Glutamatergic neuron (in vitro differentiated cells): Measurements from ENCODE around the gene CELSR2. TPM values are rescaled to one million over a fixed set of nuclear protein-coding genes. Genes with fewer than 3 reads are reported as not detected.

Experiments
- DNase-seq: peaks from one replicate; pipeline ENCODE4 v3.0.0; 2022
- H3K27ac Mint-ChIP-seq: one replicate; pipeline ENCODE4 v1.8.0; 2020; ENCODE audit warnings: mild to moderate bottlenecking, mixed read lengths, inconsistent platforms; ENCODE audit not compliant: unreplicated experiment
- H3K27me3 Mint-ChIP-seq: one replicate; pipeline ENCODE4 v1.8.0; 2020; ENCODE audit warnings: mild to moderate bottlenecking, moderate library complexity, mixed read lengths, inconsistent platforms; ENCODE audit not compliant: unreplicated experiment
- H3K36me3 Mint-ChIP-seq: one replicate; pipeline ENCODE4 v1.8.0; 2020; ENCODE audit warnings: mild to moderate bottlenecking, mixed read lengths, inconsistent platforms; ENCODE audit not compliant: unreplicated experiment
- H3K4me1 Mint-ChIP-seq: one replicate; pipeline ENCODE4 v1.8.0; 2020; ENCODE audit warnings: mild to moderate bottlenecking, low read depth, mixed read lengths, inconsistent platforms; ENCODE audit not compliant: unreplicated experiment
- H3K4me3 Mint-ChIP-seq: one replicate; pipeline ENCODE4 v1.8.0; 2020; ENCODE audit warnings: mild to moderate bottlenecking, mixed read lengths, inconsistent platforms; ENCODE audit not compliant: unreplicated experiment
- H3K9me3 Mint-ChIP-seq: one replicate; pipeline ENCODE4 v1.8.0; 2020; ENCODE audit warnings: mild to moderate bottlenecking, moderate library complexity, mixed read lengths, inconsistent platforms; ENCODE audit not compliant: unreplicated experiment
- CTCF ChIP-seq: fragments of 200-600 bp; sonication (generic); IDR thresholded peaks from one replicate; pipeline ENCODE4 v1.5.0; 2021; ENCODE audit not compliant: partially characterized antibody, unreplicated experiment
- total RNA-seq: library from RNA; stranded (reverse); fragmentation: NEBNext Ultra II Directional; extraction: Animal tissue kit (Norgen Biotek cat#: 25700); gene quantifications from one replicate; pipeline ENCODE4 v1.2.1, GENCODE V29; 2021; ENCODE audit not compliant: unreplicated experiment

CELSR2 gene
- total RNA-seq, 1 donor from 2014 or later: 181 TPM

DNA sequence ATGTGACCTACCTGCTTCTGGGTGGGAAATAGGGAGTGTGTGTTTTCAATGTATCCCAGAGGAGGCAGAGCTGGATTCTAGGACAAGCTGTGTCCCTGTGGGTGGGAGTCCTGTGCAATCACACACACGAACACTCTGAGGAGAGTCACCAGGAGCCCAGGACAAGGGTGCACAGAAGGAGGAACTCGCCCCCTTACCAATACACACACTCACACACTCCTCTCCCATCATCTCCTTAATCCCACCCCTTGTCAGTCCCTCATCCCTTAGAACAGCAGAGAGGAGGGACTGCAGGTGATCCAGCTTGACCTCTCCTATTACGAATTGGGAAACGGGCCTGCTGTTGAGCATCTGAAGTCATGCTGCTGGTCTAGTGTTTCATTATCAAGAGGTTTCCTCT is 65.9 kb downstream of the CELSR2 start:
- Mint-ChIP-seq H3K9me3 (peaks cover 2% of the 10 kb centered on the region), H3K4me3 (no peak overlapping the region), H3K4me1 (peaks cover 24% of the 10 kb centered on the region), H3K36me3 (peaks cover 8% of the 10 kb centered on the region), H3K27ac (no peak overlapping the region), H3K27me3 (peaks cover 5% of the 10 kb centered on the region)
- TF ChIP-seq CTCF: no peak
- DNase-seq: no peak

- H3K27ac Mint-ChIP-seq: no peak overlapping the region
- peaks cover 13% of the 10 kb centered on the region for H3K36me3 Mint-ChIP-seq
- peaks cover 22% of the 10 kb centered on the region for H3K4me1 Mint-ChIP-seq
These were observed 67.2 kb downstream of the CELSR2 start for GRCh38 chr1:109316506-109316905.

DNA sequence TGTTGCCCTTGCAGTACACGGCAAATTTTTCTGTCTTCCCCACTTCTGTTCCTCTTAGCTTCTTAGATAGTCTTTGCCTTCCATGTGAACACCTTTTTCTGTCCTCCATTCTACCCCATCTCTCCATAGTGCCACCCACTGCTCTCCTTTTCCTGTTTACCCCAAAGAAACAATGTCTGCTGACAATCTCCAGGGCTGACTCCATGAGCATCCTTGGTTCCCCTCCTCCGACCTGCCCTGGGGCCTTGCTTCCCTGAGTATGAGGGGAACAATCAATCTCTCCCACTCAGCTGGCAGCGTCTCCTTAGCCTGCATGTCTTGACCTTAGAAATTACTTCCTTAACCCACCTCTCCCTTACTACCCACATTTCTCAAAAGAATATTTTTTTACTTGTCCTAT is 69.8 kb downstream of the CELSR2 start:
- Mint-ChIP-seq H3K27me3 (peaks cover 3% of the 10 kb centered on the region), H3K36me3 (peaks cover 21% of the 10 kb centered on the region), H3K27ac (no peak overlapping the region), H3K4me1 (peaks cover 8% of the 10 kb centered on the region), H3K4me3 (no peak overlapping the region), H3K9me3 (peaks cover 4% of the 10 kb centered on the region)
- TF ChIP-seq CTCF: no peak
- DNase-seq: no peak

More at GRCh38 chr1:109316506-109316905, 67.2 kb downstream of the CELSR2 start:
- Mint-ChIP-seq H3K4me3 (no peak overlapping the region), H3K9me3 (peaks cover 4% of the 10 kb centered on the region), H3K27me3 (peaks cover 5% of the 10 kb centered on the region)
- DNase-seq: no peak
- no peak for TF ChIP-seq CTCF

- no peak for DNase-seq
- H3K9me3 Mint-ChIP-seq: peaks cover 4% of the 10 kb centered on the region
- H3K4me3 Mint-ChIP-seq: no peak overlapping the region
- H3K36me3 Mint-ChIP-seq: peaks cover 13% of the 10 kb centered on the region
- no peak overlapping the region for H3K27ac Mint-ChIP-seq
- no peak for TF ChIP-seq CTCF
- H3K4me1 Mint-ChIP-seq: peaks cover 11% of the 10 kb centered on the region
- H3K27me3 Mint-ChIP-seq: peaks cover 3% of the 10 kb centered on the region
These were observed 73.6 kb downstream of the CELSR2 start for GRCh38 chr1:109322974-109323373.

Other genes with a start within 250 kb of the CELSR2 start
- gene WDR47, start 207.4 kb upstream of the CELSR2 start, total RNA-seq: 128 TPM
- 66.0 TPM for gene TAF13, start 173.5 kb upstream of the CELSR2 start, total RNA-seq
- 30.8 TPM for gene TMEM167B, start 158.8 kb upstream of the CELSR2 start, total RNA-seq
- 1.5 TPM for gene ELAPOR1, start 135.4 kb upstream of the CELSR2 start, total RNA-seq
- 555 TPM for gene SARS1, start 35.6 kb upstream of the CELSR2 start, total RNA-seq
- gene PSRC1, start 33.6 kb downstream of the CELSR2 start, total RNA-seq: 13.9 TPM
- gene MYBPHL, start 57.5 kb downstream of the CELSR2 start, total RNA-seq: 0.64 TPM
- 53.2 TPM for gene SORT1, start 148.4 kb downstream of the CELSR2 start, total RNA-seq
- 54.0 TPM for gene PSMA5, start 176.9 kb downstream of the CELSR2 start, total RNA-seq
- 0.42 TPM for gene SYPL2, start 217.0 kb downstream of the CELSR2 start, total RNA-seq
- 54.9 TPM for gene ATXN7L2, start 234.4 kb downstream of the CELSR2 start, total RNA-seq
- gene CYB561D1, start 244.6 kb downstream of the CELSR2 start, total RNA-seq: 23.9 TPM